Measurements from ENCODE around the gene THSD4. TPM values are rescaled to one million over a fixed set of nuclear protein-coding genes. Genes with fewer than 3 reads are reported as not detected.

The THSD4 gene
- polyA plus RNA-seq, 2 of the 4 experiments (the other 2 are of a cell fraction): 15.8 to 40.7 TPM

GRCh38 chr15:71573599-71573998, 458.3 kb downstream of the THSD4 start (continued):
- TF ChIP-seq POLR2AphosphoS2 (conservative IDR thresholded peaks at IDR 0.05; ENCODE audit: low read length): no peak
- no peak for TF ChIP-seq NPAS2 (CRISPR knock-in tag; IDR thresholded peaks at IDR 0.05; ENCODE audit: borderline replicate concordance)
- no peak for TF ChIP-seq ESRRA (IDR thresholded peaks at IDR 0.05; ENCODE audit: borderline replicate concordance, low read length)
- no peak for TF ChIP-seq PHF8 (IDR thresholded peaks at IDR 0.05; ENCODE audit: borderline replicate concordance, low read depth)
- TF ChIP-seq EP300 (IDR thresholded peaks at IDR 0.05): no peak
- TF ChIP-seq KDM1A (IDR thresholded peaks at IDR 0.05; ENCODE audit: low read depth): no peak

DNA sequence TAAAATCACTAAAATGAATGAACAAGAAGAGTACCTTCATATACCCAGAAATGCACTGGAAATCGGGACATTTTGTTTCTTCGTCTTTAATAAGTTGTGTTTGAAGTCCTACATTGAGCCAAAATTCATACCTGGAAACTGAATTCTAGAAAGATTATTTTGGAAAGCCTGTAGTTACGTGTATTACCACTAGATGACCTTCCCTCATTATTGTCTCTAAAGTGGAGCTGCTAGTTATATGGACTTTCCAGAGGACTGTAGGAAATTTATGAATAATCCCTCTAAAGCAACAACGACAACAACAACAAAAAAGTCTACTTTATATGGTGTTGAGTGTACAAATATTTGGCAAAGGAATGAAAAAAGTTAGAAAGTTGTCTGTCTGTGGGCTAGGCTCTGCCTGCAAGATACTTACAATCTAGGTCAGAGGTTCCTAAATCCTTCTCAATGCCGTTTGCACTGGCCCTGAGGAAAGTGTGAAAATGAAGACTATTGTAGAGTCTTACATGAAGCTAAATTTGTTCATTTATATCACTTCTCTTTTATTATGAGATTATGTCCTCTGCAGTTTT, 460.3 kb downstream of the THSD4 start:
- H3K27ac ChIP-seq: no peak overlapping the region
- ChIA-PET POLR2A (no interaction called here), CTCF (interaction anchor here (0.7 to 3.2 kb wide), 34 partner anchors 8 to 229 kb away, joined by 3 to 20 read pairs (median 4); no protein-coding TSS in a partner anchor)
- peak; percentile 25 to 30 for DNase-seq (ENCODE audit: low read depth in 1 of 2, low spot score in 1 of 2)
- H3K4me2 ChIP-seq: no peak overlapping the region
- TF ChIP-seq PHF8 (IDR thresholded peaks at IDR 0.05; ENCODE audit: borderline replicate concordance, low read depth): no peak
- TF ChIP-seq, protein P1, sequence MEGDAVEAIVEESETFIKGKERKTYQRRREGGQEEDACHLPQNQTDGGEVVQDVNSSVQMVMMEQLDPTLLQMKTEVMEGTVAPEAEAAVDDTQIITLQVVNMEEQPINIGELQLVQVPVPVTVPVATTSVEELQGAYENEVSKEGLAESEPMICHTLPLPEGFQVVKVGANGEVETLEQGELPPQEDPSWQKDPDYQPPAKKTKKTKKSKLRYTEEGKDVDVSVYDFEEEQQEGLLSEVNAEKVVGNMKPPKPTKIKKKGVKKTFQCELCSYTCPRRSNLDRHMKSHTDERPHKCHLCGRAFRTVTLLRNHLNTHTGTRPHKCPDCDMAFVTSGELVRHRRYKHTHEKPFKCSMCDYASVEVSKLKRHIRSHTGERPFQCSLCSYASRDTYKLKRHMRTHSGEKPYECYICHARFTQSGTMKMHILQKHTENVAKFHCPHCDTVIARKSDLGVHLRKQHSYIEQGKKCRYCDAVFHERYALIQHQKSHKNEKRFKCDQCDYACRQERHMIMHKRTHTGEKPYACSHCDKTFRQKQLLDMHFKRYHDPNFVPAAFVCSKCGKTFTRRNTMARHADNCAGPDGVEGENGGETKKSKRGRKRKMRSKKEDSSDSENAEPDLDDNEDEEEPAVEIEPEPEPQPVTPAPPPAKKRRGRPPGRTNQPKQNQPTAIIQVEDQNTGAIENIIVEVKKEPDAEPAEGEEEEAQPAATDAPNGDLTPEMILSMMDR (IDR thresholded peaks at IDR 0.05): peak; percentile 78
- TF ChIP-seq MAFK (IDR thresholded peaks at IDR 0.05; ENCODE audit: partially characterized antibody): no peak
- peak; percentile 71 to 79 for TF ChIP-seq RAD21 (conservative IDR thresholded peaks at IDR 0.05 in 1 of 2, IDR thresholded peaks at IDR 0.05 in 1 of 2)
- TF ChIP-seq SMC3 (IDR thresholded peaks at IDR 0.05): peak; percentile 75
- TF ChIP-seq CEBPB (IDR thresholded peaks at IDR 0.05): no peak
- no peak for TF ChIP-seq TFCP2L1 (CRISPR knock-in tag; IDR thresholded peaks at IDR 0.05)
- TF ChIP-seq ZSCAN20 (CRISPR knock-in tag; IDR thresholded peaks at IDR 0.05): no peak
- no peak for TF ChIP-seq NPAS2 (CRISPR knock-in tag; IDR thresholded peaks at IDR 0.05; ENCODE audit: borderline replicate concordance)
- TF ChIP-seq EHMT2 (IDR thresholded peaks at IDR 0.05; ENCODE audit: low read depth): no peak
- TF ChIP-seq ZNF302 (CRISPR knock-in tag; IDR thresholded peaks at IDR 0.05): no peak
- no peak for TF ChIP-seq NR3C1 (IDR thresholded peaks at IDR 0.05)
- TF ChIP-seq RFX5 (IDR thresholded peaks at IDR 0.05): no peak
- WGBS (ENCODE audit: missing lambda C conversion rate): 35% methylated on average over 5 of the region's 5 CpGs
- FAIRE-seq: peak; percentile 84
- no peak overlapping the region for H3K4me3 ChIP-seq
- no peaks in the 10 kb centered on the region for H3K9me3 ChIP-seq
- peak in 1 of 2 experiments; percentile 57; a peak in 3 of 6 replicates for ATAC-seq
- peaks cover 24% of the 10 kb centered on the region for H3K4me1 ChIP-seq

- H3K4me1 ChIP-seq: peaks cover 13% of the 10 kb centered on the region
- FAIRE-seq: no peak
- POLR2A ChIA-PET: no interaction called here
- no peak overlapping the region for H3K4me3 ChIP-seq
- no peak for ATAC-seq
- no peak overlapping the region for H3K4me2 ChIP-seq
- DNase-seq (ENCODE audit: low read depth in 1 of 2, low spot score in 1 of 2): no peak
- H3K9me3 ChIP-seq: no peaks in the 10 kb centered on the region
- no peak overlapping the region for H3K27ac ChIP-seq
- 63% methylated on average over 2 of the region's 2 CpGs for WGBS (ENCODE audit: missing lambda C conversion rate)
- TF ChIP-seq CHD2 (IDR thresholded peaks at IDR 0.05; ENCODE audit: low read length, partially characterized antibody) (no peak), FOXS1 (CRISPR knock-in tag; IDR thresholded peaks at IDR 0.05) (no peak), RAD21 (conservative IDR thresholded peaks at IDR 0.05 in 1 of 2, IDR thresholded peaks at IDR 0.05 in 1 of 2) (no peak)
- CTCF ChIA-PET: interaction anchor here (0.9 to 3.2 kb wide), 2 partner anchors 10 to 16 kb away, joined by 4 to 20 read pairs; no protein-coding TSS in a partner anchor
Observed at GRCh38 chr15:71577071-71577470, 461.8 kb downstream of the THSD4 start.

GRCh38 chr15:71581398-71581930, 466.2 kb downstream of the THSD4 start:
- no peaks in the 10 kb centered on the region for H3K4me1 ChIP-seq
- no peak overlapping the region for H3K27ac ChIP-seq
- DNase-seq (ENCODE audit: low read depth in 1 of 2, low spot score in 1 of 2): no peak
- ChIA-PET POLR2A (no interaction called here), CTCF (interaction anchor here (0.8 to 1.0 kb wide), 2 partner anchors 10 to 163 kb away, joined by 3 to 4 read pairs; no protein-coding TSS in a partner anchor)
- no peak for ATAC-seq
- WGBS (ENCODE audit: missing lambda C conversion rate): 86% methylated on average over 2 of the region's 2 CpGs
- H3K4me3 ChIP-seq: no peak overlapping the region
- H3K9me3 ChIP-seq: no peaks in the 10 kb centered on the region
- H3K4me2 ChIP-seq: no peak overlapping the region
- no peak for FAIRE-seq
- no peak for TF ChIP-seq SREBF2 (IDR thresholded peaks at IDR 0.05)
- no peak for TF ChIP-seq PBX3 (IDR thresholded peaks at IDR 0.05)
- TF ChIP-seq, protein P2, sequence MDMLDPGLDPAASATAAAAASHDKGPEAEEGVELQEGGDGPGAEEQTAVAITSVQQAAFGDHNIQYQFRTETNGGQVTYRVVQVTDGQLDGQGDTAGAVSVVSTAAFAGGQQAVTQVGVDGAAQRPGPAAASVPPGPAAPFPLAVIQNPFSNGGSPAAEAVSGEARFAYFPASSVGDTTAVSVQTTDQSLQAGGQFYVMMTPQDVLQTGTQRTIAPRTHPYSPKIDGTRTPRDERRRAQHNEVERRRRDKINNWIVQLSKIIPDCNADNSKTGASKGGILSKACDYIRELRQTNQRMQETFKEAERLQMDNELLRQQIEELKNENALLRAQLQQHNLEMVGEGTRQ (IDR thresholded peaks at IDR 0.05): no peak
- no peak for TF ChIP-seq FOXS1 (CRISPR knock-in tag; IDR thresholded peaks at IDR 0.05)
- TF ChIP-seq, protein P3, sequence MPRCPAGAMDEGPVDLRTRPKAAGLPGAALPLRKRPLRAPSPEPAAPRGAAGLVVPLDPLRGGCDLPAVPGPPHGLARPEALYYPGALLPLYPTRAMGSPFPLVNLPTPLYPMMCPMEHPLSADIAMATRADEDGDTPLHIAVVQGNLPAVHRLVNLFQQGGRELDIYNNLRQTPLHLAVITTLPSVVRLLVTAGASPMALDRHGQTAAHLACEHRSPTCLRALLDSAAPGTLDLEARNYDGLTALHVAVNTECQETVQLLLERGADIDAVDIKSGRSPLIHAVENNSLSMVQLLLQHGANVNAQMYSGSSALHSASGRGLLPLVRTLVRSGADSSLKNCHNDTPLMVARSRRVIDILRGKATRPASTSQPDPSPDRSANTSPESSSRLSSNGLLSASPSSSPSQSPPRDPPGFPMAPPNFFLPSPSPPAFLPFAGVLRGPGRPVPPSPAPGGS (IDR thresholded peaks at IDR 0.05): no peak
- no peak for TF ChIP-seq PHF8 (IDR thresholded peaks at IDR 0.05; ENCODE audit: borderline replicate concordance, low read depth)

Data from A549 (cell line).